Measurements from ENCODE around the gene ATP5F1B. TPM values are rescaled to one million over a fixed set of nuclear protein-coding genes. Genes with fewer than 3 reads are reported as not detected.

The ATP5F1B gene
- total and polyA plus RNA-seq, 2 of the 13 experiments (the other 11 are each of a cell fraction or from before 2014, with no cell fraction given): 1,051 to 1,180 TPM

- peak; percentile 98 for TF ChIP-seq ZBTB38 (CRISPR knock-in tag; IDR thresholded peaks at IDR 0.05)
- TF ChIP-seq HOXA5 (CRISPR knock-in tag; IDR thresholded peaks at IDR 0.05): peak; percentile 95
- 0 out of 2 replicates have a peak, but pooled peaks have one; percentile 30 for TF ChIP-seq ZNF782 (CRISPR knock-in tag; IDR thresholded peaks at IDR 0.05; ENCODE audit: borderline replicate concordance)
- TF ChIP-seq ZNF326 (CRISPR knock-in tag; IDR thresholded peaks at IDR 0.05; ENCODE audit: borderline replicate concordance): no peak
- 0 out of 2 replicates have a peak, but pooled peaks have one; percentile 25 for TF ChIP-seq GPN1 (CRISPR knock-in tag; IDR thresholded peaks at IDR 0.05; ENCODE audit: borderline replicate concordance)
- TF ChIP-seq FOXO1 (CRISPR knock-in tag; IDR thresholded peaks at IDR 0.05): no peak
- no peak for TF ChIP-seq ZNF251 (CRISPR knock-in tag; IDR thresholded peaks at IDR 0.05)
- TF ChIP-seq GTF2F1 (IDR thresholded peaks at IDR 0.05; ENCODE audit: low read length): no peak
- TF ChIP-seq RFX3 (CRISPR knock-in tag; IDR thresholded peaks at IDR 0.05): no peak; the same call in 1 of the 2 replicates
- TF ChIP-seq HCFC1 (IDR thresholded peaks at IDR 0.05; ENCODE audit: low read depth, low read length): peak; percentile 22; the same call in 1 of the 2 replicates
- TF ChIP-seq ZNF207 (IDR thresholded peaks at IDR 0.05; ENCODE audit: borderline replicate concordance): no peak
- TF ChIP-seq MAF1 (CRISPR knock-in tag; IDR thresholded peaks at IDR 0.05; ENCODE audit: borderline replicate concordance): no peak; the same call in 1 of the 2 replicates
- peak; percentile 61; the same call in 1 of the 2 replicates for TF ChIP-seq HNRNPUL1 (IDR thresholded peaks at IDR 0.05; ENCODE audit: low read depth, low read length)
- no peak for TF ChIP-seq ZNF720 (CRISPR knock-in tag; IDR thresholded peaks at IDR 0.05)
- peak; percentile 22 for TF ChIP-seq ZNF501 (CRISPR knock-in tag; IDR thresholded peaks at IDR 0.05)
- TF ChIP-seq ISL2 (CRISPR knock-in tag; IDR thresholded peaks at IDR 0.05): peak; percentile 62; the same call in 1 of the 2 replicates
- no peak for TF ChIP-seq RAD51 (IDR thresholded peaks at IDR 0.05; ENCODE audit: borderline replicate concordance)
- TF ChIP-seq SNAPC2 (CRISPR knock-in tag; IDR thresholded peaks at IDR 0.05): peak; percentile 93; the same call in 1 of the 2 replicates
- TF ChIP-seq ZNF414 (CRISPR knock-in tag; IDR thresholded peaks at IDR 0.05): no peak; the same call in 1 of the 2 replicates
- peak; percentile 84; the same call in 1 of the 2 replicates for TF ChIP-seq RFXAP (CRISPR knock-in tag; IDR thresholded peaks at IDR 0.05; ENCODE audit: borderline replicate concordance)
- peak; percentile 40; the same call in 1 of the 2 replicates for TF ChIP-seq HIVEP1 (CRISPR knock-in tag; IDR thresholded peaks at IDR 0.05)
- 0 out of 2 replicates have a peak, but pooled peaks have one; percentile 6 for TF ChIP-seq RARA (CRISPR knock-in tag; IDR thresholded peaks at IDR 0.05)
- TF ChIP-seq CTCF (CRISPR knock-in tag; IDR thresholded peaks at IDR 0.05): 0 out of 2 replicates have a peak, but pooled peaks have one; percentile 3
- TF ChIP-seq JUN (CRISPR knock-in tag; IDR thresholded peaks at IDR 0.05): no peak
- TF ChIP-seq CBX1 (IDR thresholded peaks at IDR 0.05; ENCODE audit: low read depth): peak; percentile 68
- peak; percentile 95 for TF ChIP-seq ZNF430 (CRISPR knock-in tag; IDR thresholded peaks at IDR 0.05)
- peak; percentile 98 for TF ChIP-seq HES4 (CRISPR knock-in tag; IDR thresholded peaks at IDR 0.05; ENCODE audit: borderline replicate concordance)
- no peak for TF ChIP-seq SRSF9 (IDR thresholded peaks at IDR 0.05; ENCODE audit: borderline replicate concordance, insufficient read depth, low read depth, low read length, poor library complexity, severe bottlenecking)
- no peak for TF ChIP-seq U2AF1 (optimal IDR thresholded peaks at IDR 0.05; ENCODE audit: low read depth, low read length)
These were observed 42.5 kb upstream of the ATP5F1B start, which contains the start of gene PTGES3 (continued) for GRCh38 chr12:56688129-56688845.

All from HepG2 (cell line).